GM12878 (cell line): ENCODE data around the gene PSAT1. TPM values are rescaled to one million over a fixed set of nuclear protein-coding genes. Genes with fewer than 3 reads are reported as not detected.

Experiments used
- ATAC-seq: fragments of 200-7000 bp; cut with Tn5 transposase; 3 replicates; pipeline ENCODE4 v1.9.1; 2020; ENCODE audit warnings: mild to moderate bottlenecking, moderate library complexity
- BruUV-seq: library from RNA; stranded (reverse); fragments of 400-500 nt; replicated peaks from 2 replicates; lab custom pipeline; 2021; lab: Mats Ljungman, UMichigan
- CTCF ChIA-PET: fragments of 300-600 bp; sonication (Branson Sonifier 250); formaldehyde crosslinking; extraction: SDS; loops from one replicate; lab custom pipeline; 2021; ENCODE audit warnings: inconsistent platforms; lab: Yijun Ruan, JAX
- POLR2A ChIA-PET: fragments of 350-600 bp; formaldehyde crosslinking; extraction: SDS; loops from one replicate; lab custom pipeline; 2021; ENCODE audit warnings: inconsistent platforms; lab: Charles Lee
- RAD21 ChIA-PET: fragments of 300-600 bp; sonication (Branson Sonifier 250); formaldehyde crosslinking; loops from one replicate; lab custom pipeline; 2023; ENCODE audit warnings: antibody characterized with exemption; ENCODE audit not compliant: unreplicated experiment; lab: Charles Lee
- SMC1A ChIA-PET: fragments of 300-600 bp; sonication (Branson Sonifier 250); formaldehyde crosslinking; loops from one replicate; lab custom pipeline; 2023; ENCODE audit not compliant: unreplicated experiment, uncharacterized antibody; lab: Charles Lee
- DNase-seq: peaks from one replicate; pipeline ENCODE4 v3.0.0-alpha.2; 2011; ENCODE audit warnings: low read depth, low spot score
- FAIRE-seq: peaks from 3 replicates; lab custom pipeline; 2011; peaks lifted over from hg19 to GRCh38; lab: Jason Lieb, UNC
- H2AFZ ChIP-seq: 2 replicates; pipeline ENCODE4 v1.6.0; 2011; ENCODE audit warnings: low read depth, low read length, control low read depth; ENCODE audit not compliant: control insufficient read depth
- H3K27ac ChIP-seq: 2 replicates; pipeline ENCODE4 v1.5.1; 2011; ENCODE audit warnings: control low read depth; ENCODE audit not compliant: control insufficient read depth, insufficient read depth
- H3K27me3 ChIP-seq, 2 experiments: replicated peaks in 1 of 2; 2 replicates each; pipeline versions ENCODE4 v1.6.0 to v1.6.1; 2011; ENCODE audit warnings: low read length in 1 of 2; ENCODE audit not compliant: control insufficient read depth in 2 of 2, insufficient read depth in 2 of 2
- H3K36me3 ChIP-seq, 2 experiments: 2 replicates each; pipeline ENCODE4 v1.5.1; 2011; ENCODE audit warnings: low read length in 1 of 2; ENCODE audit not compliant: control insufficient read depth in 2 of 2, insufficient read depth in 2 of 2
- H3K4me1 ChIP-seq: 2 replicates; pipeline ENCODE4 v1.6.1; 2011; ENCODE audit warnings: mild to moderate bottlenecking, low read length, moderate library complexity, mixed read lengths; ENCODE audit not compliant: control insufficient read depth, insufficient read depth
- H3K4me2 ChIP-seq: 2 replicates; pipeline ENCODE4 v1.6.0; 2011; ENCODE audit warnings: control low read depth; ENCODE audit not compliant: control insufficient read depth, insufficient read depth
- H3K4me3 ChIP-seq: fragments of 200-600 bp; sonication (generic); 2 replicates; pipeline ENCODE4 v1.5.1; 2016
- H3K79me2 ChIP-seq: 2 replicates; pipeline ENCODE4 v1.6.0; 2011; ENCODE audit warnings: low read length; ENCODE audit not compliant: control insufficient read depth, insufficient read depth
- H3K9ac ChIP-seq: 2 replicates; pipeline ENCODE4 v1.8.0; 2011; ENCODE audit warnings: low read length, control low read depth, mixed read lengths; ENCODE audit not compliant: control insufficient read depth, insufficient read depth
- H3K9me3 ChIP-seq: replicated peaks from 3 replicates; pipeline ENCODE4 v1.5.1; 2011; ENCODE audit warnings: mild to moderate bottlenecking, low read length; ENCODE audit not compliant: control insufficient read depth, insufficient read depth
- H4K20me1 ChIP-seq: 2 replicates; pipeline ENCODE4 v1.6.0; 2011; ENCODE audit not compliant: control insufficient read depth, insufficient read depth
- BACH1 ChIP-seq: fragments of 450-650 bp; IDR thresholded peaks from 2 replicates; pipeline ENCODE4 v1.6.1; 2017; ENCODE audit warnings: mild to moderate bottlenecking, borderline replicate concordance
- ESRRA ChIP-seq: IDR thresholded peaks from 2 replicates; pipeline ENCODE4 v1.6.1; 2012; ENCODE audit warnings: mild to moderate bottlenecking, low read length, improper control_type of control experiment
- HCFC1 ChIP-seq: fragments of 150-350 bp; IDR thresholded peaks from 2 replicates; pipeline ENCODE4 v1.6.1; 2014; ENCODE audit warnings: low read length
- HDGF ChIP-seq: fragments of 450-650 bp; IDR thresholded peaks from 2 replicates; pipeline ENCODE4 v1.6.1; 2016; ENCODE audit warnings: antibody characterized with exemption
- KAT2A ChIP-seq: conservative IDR thresholded peaks from 2 replicates; pipeline ENCODE4 v1.6.1; 2011; ENCODE audit warnings: low read depth, low read length; ENCODE audit not compliant: control insufficient read depth
- RAD21 ChIP-seq: IDR thresholded peaks from 2 replicates; pipeline ENCODE4 v1.6.1; 2011; ENCODE audit warnings: mild to moderate bottlenecking, low read depth, low read length, moderate library complexity; ENCODE audit not compliant: insufficient read depth
- RUNX3 ChIP-seq: IDR thresholded peaks from 2 replicates; pipeline ENCODE4 v1.6.1; 2012; ENCODE audit warnings: low read length, inconsistent platforms
- SP1 ChIP-seq: IDR thresholded peaks from one replicate; pipeline ENCODE4 v1.6.1; 2011; ENCODE audit warnings: low read depth, low read length
- SREBF1 ChIP-seq: IDR thresholded peaks from 2 replicates; pipeline ENCODE4 v1.6.1; 2012; ENCODE audit warnings: mild to moderate bottlenecking, low read length
- TBL1XR1 ChIP-seq: IDR thresholded peaks from 2 replicates; pipeline ENCODE4 v1.6.1; 2012; ENCODE audit warnings: low read depth, low read length, improper control_type of control experiment
- TCF7 ChIP-seq: IDR thresholded peaks from 2 replicates; pipeline ENCODE4 v1.6.1; 2014; ENCODE audit warnings: antibody characterized with exemption, borderline replicate concordance
- ZNF207 ChIP-seq: fragments of 450-650 bp; IDR thresholded peaks from 2 replicates; pipeline ENCODE4 v1.6.1; 2014; ENCODE audit warnings: antibody characterized with exemption, mild to moderate bottlenecking, borderline replicate concordance
- ZNF217 ChIP-seq: fragments of 450-650 bp; IDR thresholded peaks from 2 replicates; pipeline ENCODE4 v1.6.1; 2017; ENCODE audit warnings: antibody characterized with exemption, mild to moderate bottlenecking
- WGBS: methylation state at CpG from one replicate; pipeline ENCODE4 v1.1.6; 2016; ENCODE audit warnings: low lambda C conversion rate; ENCODE audit not compliant: insufficient replicate concordance, insufficient coverage; ENCODE audit errors: missing lambda C conversion rate; 5-methylcytosine and 5-hydroxymethylcytosine counted together
- in situ Hi-C: fragments of 300-500 bp; cut with MboI; formaldehyde crosslinking; loops from 9 replicates; pipeline ENCODE4 v1.14.3; 2018; ENCODE audit warnings: mixed read lengths
- intact Hi-C: fragments of 100-400 bp; cut with micrococcal nuclease; formaldehyde crosslinking; loops from one replicate; pipeline ENCODE4 v1.14.2; 2022; ENCODE audit not compliant: unreplicated experiment
- polyA plus RNA-seq, 11 experiments: library from polyadenylated mRNA; depleted of rRNA in 4 of 11; unstranded in 6 of 11; stranded (reverse) in 5 of 11; fragments of >200 nt; fragmentation: Nextera tagmentation in 4 of 11; fragmentation: Illumina TruSeq in 1 of 11; extraction: Ambion mirVana in 4 of 11; extraction: Trizol in 1 of 11; gene quantifications; 1 replicate in 1 of 11; 2 replicates in 10 of 11; pipeline versions ENCODE4 v1.2.1 to v1.2.3, GENCODE V29; 2011 to 2016; ENCODE audit warnings: inconsistent platforms in 2 of 11, missing spikeins in 2 of 11, low read depth in 1 of 11
- total RNA-seq, 4 experiments: library from RNA; depleted of rRNA in 3 of 4; stranded (reverse); fragments of >200 nt in 3 of 4; fragmentation: Illumina TruSeq in 1 of 4; extraction: Trizol in 1 of 4; gene quantifications; 2 replicates each; pipeline versions ENCODE4 v1.2.1 to v1.2.3, GENCODE V29; 2013 to 2021
- TF ChIP-seq, protein P1 (sequence below): fragments of 450-650 bp; IDR thresholded peaks from 2 replicates; pipeline ENCODE4 v1.6.1; 2017; ENCODE audit warnings: mild to moderate bottlenecking
- TF ChIP-seq, protein P2 (sequence below): IDR thresholded peaks from 2 replicates; pipeline ENCODE4 v1.6.1; 2012; ENCODE audit warnings: mild to moderate bottlenecking, low read depth, low read length
- TF ChIP-seq, protein P3 (sequence below): fragments of 450-650 bp; IDR thresholded peaks from 2 replicates; pipeline ENCODE4 v1.6.1; 2016; ENCODE audit warnings: mild to moderate bottlenecking
- TF ChIP-seq, protein P4 (sequence below): fragments of 450-650 bp; IDR thresholded peaks from 2 replicates; pipeline ENCODE4 v1.6.1; 2018; ENCODE audit warnings: borderline replicate concordance, mild to moderate bottlenecking; ENCODE audit not compliant: partially characterized antibody

Gene PSAT1
- total and polyA plus RNA-seq, 10 of the 15 experiments (the other 5 are each of a cell fraction or from before 2014, with no cell fraction given) = 35.1 to 126 (median 51.9) TPM

DNA sequence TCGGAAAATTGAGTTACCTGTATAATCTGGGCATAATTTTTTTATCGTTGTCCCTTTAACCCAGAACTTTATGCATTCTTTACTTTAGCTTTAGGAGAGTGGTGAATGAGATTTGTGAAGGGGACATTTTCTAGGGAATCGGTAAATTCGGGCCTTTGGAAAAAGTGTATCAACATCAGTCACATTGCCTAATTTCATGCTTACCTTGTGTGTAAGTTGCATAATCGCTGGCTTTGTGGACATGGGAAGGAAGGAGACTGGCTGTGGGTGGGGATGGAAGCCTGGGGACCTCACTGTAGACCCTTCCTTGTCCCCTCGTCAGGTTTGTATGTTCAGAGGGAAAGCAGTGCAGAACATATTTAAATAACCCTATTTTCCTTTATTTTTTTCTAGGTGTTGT, 3.3 kb downstream of the PSAT1 start (continued):
- TF ChIP-seq, protein P1, sequence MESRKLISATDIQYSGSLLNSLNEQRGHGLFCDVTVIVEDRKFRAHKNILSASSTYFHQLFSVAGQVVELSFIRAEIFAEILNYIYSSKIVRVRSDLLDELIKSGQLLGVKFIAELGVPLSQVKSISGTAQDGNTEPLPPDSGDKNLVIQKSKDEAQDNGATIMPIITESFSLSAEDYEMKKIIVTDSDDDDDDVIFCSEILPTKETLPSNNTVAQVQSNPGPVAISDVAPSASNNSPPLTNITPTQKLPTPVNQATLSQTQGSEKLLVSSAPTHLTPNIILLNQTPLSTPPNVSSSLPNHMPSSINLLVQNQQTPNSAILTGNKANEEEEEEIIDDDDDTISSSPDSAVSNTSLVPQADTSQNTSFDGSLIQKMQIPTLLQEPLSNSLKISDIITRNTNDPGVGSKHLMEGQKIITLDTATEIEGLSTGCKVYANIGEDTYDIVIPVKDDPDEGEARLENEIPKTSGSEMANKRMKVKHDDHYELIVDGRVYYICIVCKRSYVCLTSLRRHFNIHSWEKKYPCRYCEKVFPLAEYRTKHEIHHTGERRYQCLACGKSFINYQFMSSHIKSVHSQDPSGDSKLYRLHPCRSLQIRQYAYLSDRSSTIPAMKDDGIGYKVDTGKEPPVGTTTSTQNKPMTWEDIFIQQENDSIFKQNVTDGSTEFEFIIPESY = no peak
- TF ChIP-seq HCFC1 (no peak), BACH1 (no peak), SP1 (no peak), SREBF1 (no peak)
- TF ChIP-seq, protein P2, sequence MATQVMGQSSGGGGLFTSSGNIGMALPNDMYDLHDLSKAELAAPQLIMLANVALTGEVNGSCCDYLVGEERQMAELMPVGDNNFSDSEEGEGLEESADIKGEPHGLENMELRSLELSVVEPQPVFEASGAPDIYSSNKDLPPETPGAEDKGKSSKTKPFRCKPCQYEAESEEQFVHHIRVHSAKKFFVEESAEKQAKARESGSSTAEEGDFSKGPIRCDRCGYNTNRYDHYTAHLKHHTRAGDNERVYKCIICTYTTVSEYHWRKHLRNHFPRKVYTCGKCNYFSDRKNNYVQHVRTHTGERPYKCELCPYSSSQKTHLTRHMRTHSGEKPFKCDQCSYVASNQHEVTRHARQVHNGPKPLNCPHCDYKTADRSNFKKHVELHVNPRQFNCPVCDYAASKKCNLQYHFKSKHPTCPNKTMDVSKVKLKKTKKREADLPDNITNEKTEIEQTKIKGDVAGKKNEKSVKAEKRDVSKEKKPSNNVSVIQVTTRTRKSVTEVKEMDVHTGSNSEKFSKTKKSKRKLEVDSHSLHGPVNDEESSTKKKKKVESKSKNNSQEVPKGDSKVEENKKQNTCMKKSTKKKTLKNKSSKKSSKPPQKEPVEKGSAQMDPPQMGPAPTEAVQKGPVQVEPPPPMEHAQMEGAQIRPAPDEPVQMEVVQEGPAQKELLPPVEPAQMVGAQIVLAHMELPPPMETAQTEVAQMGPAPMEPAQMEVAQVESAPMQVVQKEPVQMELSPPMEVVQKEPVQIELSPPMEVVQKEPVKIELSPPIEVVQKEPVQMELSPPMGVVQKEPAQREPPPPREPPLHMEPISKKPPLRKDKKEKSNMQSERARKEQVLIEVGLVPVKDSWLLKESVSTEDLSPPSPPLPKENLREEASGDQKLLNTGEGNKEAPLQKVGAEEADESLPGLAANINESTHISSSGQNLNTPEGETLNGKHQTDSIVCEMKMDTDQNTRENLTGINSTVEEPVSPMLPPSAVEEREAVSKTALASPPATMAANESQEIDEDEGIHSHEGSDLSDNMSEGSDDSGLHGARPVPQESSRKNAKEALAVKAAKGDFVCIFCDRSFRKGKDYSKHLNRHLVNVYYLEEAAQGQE = no peak

DNA sequence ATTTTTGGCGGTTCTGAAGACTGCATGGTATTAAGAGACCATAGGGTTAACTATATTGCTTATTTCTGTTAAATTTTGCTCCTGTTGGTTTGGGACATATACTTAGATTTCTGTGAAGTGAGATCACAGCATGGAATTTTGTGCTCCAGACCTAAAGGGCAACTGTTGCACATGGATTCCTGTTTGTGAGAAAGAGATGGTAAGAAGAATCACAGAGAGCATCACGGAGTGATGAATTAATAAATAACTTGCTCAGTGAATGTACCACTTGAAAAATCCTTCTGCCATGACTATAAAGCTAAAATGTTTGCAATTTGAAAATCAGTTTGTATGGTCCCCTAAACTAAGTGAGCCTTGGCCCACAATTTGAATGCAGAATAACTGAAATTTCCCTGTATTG, 4.5 kb downstream of the PSAT1 start:
- SMC1A ChIA-PET = no interaction called here
- H3K27me3 ChIP-seq = no peaks in the 10 kb centered on the region
- in situ Hi-C loops = no loop called here
- RAD21 ChIA-PET = no interaction called here
- CTCF ChIA-PET = interaction anchor here (1.2 kb wide), 1 partner anchor 20 kb away, joined by 3 read pairs; no protein-coding TSS in a partner anchor
- intact Hi-C loops = no loop called here
- H3K4me3 ChIP-seq = no peak overlapping the region
- ATAC-seq = no peak
- POLR2A ChIA-PET = no interaction called here
- H4K20me1 ChIP-seq = no peaks in the 10 kb centered on the region
- DNase-seq = no peak
- peaks cover 4% of the 10 kb centered on the region for H3K4me1 ChIP-seq
- WGBS = 93% methylated on average over 2 of the region's 2 CpGs
- no peak overlapping the region for H3K9ac ChIP-seq
- peaks cover 14% of the 10 kb centered on the region for H3K79me2 ChIP-seq
- H3K9me3 ChIP-seq = no peaks in the 10 kb centered on the region
- H3K36me3 ChIP-seq = peaks cover 3 to 5% of the 10 kb centered on the region in 2 experiments; a peak in 3 of 4 replicates
- H3K4me2 ChIP-seq = no peak overlapping the region
- H2AFZ ChIP-seq = no peak overlapping the region
- H3K27ac ChIP-seq = no peak overlapping the region
- no TSS peak for BruUV-seq
- FAIRE-seq = no peak
- TF ChIP-seq KAT2A = no peak
- no peak for TF ChIP-seq ESRRA
- TF ChIP-seq, protein P3, sequence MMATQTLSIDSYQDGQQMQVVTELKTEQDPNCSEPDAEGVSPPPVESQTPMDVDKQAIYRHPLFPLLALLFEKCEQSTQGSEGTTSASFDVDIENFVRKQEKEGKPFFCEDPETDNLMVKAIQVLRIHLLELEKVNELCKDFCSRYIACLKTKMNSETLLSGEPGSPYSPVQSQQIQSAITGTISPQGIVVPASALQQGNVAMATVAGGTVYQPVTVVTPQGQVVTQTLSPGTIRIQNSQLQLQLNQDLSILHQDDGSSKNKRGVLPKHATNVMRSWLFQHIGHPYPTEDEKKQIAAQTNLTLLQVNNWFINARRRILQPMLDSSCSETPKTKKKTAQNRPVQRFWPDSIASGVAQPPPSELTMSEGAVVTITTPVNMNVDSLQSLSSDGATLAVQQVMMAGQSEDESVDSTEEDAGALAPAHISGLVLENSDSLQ = no peak
- TF ChIP-seq HDGF = no peak
- TF ChIP-seq, protein P4, sequence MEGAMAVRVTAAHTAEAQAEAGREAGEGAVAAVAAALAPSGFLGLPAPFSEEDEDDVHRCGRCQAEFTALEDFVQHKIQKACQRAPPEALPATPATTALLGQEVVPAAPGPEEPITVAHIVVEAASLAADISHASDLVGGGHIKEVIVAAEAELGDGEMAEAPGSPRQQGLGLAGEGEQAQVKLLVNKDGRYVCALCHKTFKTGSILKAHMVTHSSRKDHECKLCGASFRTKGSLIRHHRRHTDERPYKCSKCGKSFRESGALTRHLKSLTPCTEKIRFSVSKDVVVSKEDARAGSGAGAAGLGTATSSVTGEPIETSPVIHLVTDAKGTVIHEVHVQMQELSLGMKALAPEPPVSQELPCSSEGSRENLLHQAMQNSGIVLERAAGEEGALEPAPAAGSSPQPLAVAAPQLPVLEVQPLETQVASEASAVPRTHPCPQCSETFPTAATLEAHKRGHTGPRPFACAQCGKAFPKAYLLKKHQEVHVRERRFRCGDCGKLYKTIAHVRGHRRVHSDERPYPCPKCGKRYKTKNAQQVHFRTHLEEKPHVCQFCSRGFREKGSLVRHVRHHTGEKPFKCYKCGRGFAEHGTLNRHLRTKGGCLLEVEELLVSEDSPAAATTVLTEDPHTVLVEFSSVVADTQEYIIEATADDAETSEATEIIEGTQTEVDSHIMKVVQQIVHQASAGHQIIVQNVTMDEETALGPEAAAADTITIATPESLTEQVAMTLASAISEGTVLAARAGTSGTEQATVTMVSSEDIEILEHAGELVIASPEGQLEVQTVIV = no peak
- no peak for TF ChIP-seq RAD21
- TF ChIP-seq TBL1XR1 = no peak
- TF ChIP-seq RUNX3 = no peak
- no peak for TF ChIP-seq ZNF207
- TF ChIP-seq TCF7 = no peak
- no peak for TF ChIP-seq SP1
- no peak for TF ChIP-seq ZNF217
